ENCODE results near the gene CARM1. TPM values are rescaled to one million over a fixed set of nuclear protein-coding genes. Genes with fewer than 3 reads are reported as not detected.

The CARM1 gene
- 42.0 TPM for total RNA-seq

DNA sequence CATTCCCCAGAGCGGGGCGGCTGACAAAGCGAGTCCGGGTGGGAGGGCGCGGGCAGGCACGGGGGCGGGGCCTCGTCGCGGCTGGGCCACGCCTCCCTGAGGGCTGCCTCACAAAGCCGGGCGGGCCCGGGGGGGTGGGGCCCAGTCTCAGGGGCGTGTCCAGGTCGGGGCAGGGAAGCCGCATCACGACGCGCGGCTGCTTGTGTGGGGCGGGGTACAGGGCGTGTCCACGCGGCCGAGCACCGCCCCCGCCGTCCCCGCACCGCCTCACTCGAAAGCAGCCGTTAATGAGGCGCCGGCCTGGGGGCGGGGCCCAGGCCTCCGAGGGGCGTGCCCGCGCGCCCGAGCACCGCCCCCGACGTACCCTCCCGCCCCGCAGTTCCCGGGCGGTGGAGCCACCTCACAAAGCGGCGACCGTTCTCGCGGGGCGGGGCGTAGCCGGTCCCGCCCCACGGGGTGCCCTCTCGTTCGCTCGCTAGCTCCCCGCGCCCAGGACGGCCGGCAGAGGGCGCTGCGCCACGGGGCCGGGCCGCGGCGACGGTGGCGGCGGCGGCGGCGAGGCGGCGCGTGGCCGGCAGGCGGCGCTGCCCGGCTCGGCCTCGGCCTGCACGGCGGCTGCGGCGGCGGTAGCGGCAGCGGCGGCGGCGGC, at the start of gene CARM1:
Gene CARM1, plus strand, starts transcription at position 599 of the 649 bp plus-strand sequence. CDS start 150 bp downstream, outside the sequence.

DNA sequence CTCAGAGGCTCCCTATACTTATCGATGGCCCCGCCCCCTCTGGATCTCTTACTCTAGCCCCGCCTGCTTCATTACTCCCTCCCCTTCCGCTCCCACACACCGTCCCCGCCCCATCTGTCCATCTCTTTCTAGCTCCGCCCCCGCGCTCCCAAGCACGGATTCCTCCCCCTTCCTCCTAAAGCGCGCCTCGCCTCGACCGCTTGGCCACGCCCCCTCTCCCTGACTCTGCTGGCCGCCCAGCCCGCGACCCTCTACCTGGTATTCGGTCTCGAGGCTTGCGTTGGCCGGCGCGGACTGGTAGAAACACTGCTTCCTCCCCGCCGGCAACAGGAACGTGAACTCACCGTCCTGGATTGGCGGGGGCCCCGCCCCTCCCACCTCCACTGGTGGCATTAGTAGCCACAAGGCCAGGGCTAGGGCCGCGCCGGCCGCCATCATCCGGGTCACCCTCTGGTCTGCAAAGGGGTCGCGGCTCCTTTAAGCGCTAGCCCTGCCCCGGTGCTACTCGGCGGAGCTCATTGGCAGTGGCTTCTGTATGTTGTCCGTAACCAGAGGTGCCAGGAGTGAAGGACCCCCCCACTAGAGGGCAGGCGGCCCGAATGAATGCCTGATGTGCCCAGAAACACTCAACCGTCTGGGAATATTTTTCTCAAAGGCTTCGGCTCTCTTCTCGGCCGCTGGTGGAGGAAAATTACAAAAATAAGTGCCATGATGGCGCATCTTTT, 35.4 kb upstream of the CARM1 start, which contains the start of gene TMED1:
Gene TMED1, minus strand, starts transcription at position 459 of the 725 bp plus-strand sequence. Its CDS starts 21 bp downstream, at position 438.

DNA sequence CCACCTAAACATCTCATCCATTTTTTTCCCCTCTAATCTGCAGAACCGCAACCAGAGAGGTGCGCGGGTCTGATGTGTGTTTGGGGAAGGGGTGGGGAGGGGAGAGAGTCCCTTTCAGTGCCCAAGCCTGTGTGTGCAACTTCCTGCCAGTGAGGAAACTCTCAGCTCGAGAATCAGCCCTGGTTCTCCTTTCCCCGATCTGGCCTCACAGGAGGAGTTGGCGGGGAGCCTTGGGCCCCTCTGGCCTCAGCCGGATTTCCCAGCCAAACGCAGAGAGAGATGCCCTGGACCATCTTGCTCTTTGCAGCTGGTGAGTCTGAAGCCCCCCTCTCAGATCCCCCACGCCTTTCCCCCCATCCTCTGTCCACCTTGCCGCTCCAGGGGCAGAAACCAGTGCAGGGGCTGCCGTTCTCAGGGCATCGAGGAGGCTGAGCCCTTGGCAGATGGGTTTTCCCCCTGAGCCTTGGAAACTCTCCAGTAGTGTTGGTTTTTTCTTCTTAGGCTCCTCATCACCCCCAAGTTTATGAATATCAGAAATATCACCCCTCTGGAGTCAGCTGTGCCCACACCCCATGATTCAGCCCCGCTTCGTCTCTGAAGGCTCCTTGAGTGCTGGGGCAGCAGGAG, 23.0 kb upstream of the CARM1 start, which contains the start of gene C19orf38:
Gene C19orf38, plus strand, starts transcription at position 186 of the 627 bp plus-strand sequence. Its CDS starts 94 bp downstream, at position 280.

GRCh38 chr19:10928563-10929401, 57.4 kb downstream of the CARM1 start, which contains the start of the genes TIMM29 and YIPF2:
Gene TIMM29 (plus strand): TSS chr19:10928811. CDS start chr19:10928823, 12 bp downstream.
Gene YIPF2 (minus strand): TSS chr19:10928639. CDS start chr19:10928410, 229 bp downstream.

DNA sequence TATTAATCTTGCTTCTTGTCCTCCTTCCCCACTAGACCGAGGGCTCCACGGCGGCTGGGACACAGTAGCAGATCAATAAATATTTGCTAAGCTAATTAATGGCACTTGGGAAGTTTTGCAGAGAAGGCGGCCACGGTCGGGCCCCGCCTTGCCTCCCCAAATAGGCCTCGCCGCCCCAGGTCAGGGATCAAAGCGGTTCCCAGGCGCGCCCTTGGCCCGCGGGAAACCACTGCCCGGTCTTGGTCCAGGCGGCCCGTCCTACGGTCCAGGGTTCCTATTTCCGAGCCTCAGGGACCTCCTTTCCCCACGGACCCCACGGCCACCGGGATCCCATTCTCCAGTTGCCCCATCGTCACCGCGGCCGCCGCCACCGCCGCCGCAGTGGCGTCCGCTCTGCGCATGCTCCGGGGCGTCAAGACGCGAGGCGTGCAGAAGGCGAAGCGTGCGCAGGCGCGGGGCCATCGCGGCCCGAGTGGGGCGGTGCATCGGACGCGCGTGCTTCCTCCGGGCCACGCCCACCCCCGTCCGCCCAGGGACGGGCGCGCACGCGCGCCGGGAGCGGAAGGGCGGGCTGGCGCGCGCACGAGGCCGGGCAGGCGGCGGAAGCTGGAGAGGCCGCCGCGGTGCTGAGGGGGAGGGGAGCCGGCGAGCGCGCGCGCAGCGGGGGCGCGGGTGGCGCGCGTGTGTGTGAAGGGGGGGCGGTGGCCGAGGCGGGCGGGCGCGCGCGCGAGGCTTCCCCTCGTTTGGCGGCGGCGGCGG, 89.1 kb downstream of the CARM1 start, which contains the start of gene SMARCA4:
Gene SMARCA4, plus strand, starts transcription at position 717 of the 759 bp plus-strand sequence. CDS start 23,122 bp downstream, outside the sequence.

Small RNA genes lying within 50 kb of the gene (small RNA-seq; reads per million reads assigned to genes)
- not detected for gene MIR6793 (ENCODE audit: low replicate concordance)

Other genes with a start within 250 kb of the CARM1 start
- gene SLC44A2, start 246.0 kb upstream of the CARM1 start, total RNA-seq = 151 TPM
- gene ILF3, start 217.2 kb upstream of the CARM1 start, total RNA-seq = 187 TPM
- 43.9 TPM for gene QTRT1, start 170.1 kb upstream of the CARM1 start, total RNA-seq
- 172 TPM for gene DNM2, start 153.5 kb upstream of the CARM1 start, total RNA-seq
- 40.9 TPM for gene TMED1, start 35.3 kb upstream of the CARM1 start, total RNA-seq
- 6.4 TPM for gene C19orf38, start 23.1 kb upstream of the CARM1 start, total RNA-seq
- gene YIPF2, start 57.1 kb downstream of the CARM1 start, total RNA-seq = 60.4 TPM
- 37.7 TPM for gene TIMM29, start 57.3 kb downstream of the CARM1 start, total RNA-seq
- 124 TPM for gene SMARCA4, start 89.5 kb downstream of the CARM1 start, total RNA-seq
- 37.5 TPM for gene LDLR, start 217.9 kb downstream of the CARM1 start, total RNA-seq

All from metanephros (tissue), 2 donors.